ENCODE data around the gene ATP5F1A. TPM values are rescaled to one million over a fixed set of nuclear protein-coding genes. Genes with fewer than 3 reads are reported as not detected.
A peak's percentile ranks its signal among the peaks of the same experiment; 100 is the strongest.

The ATP5F1A gene
- total and polyA plus RNA-seq, 8 donors = 89.3 to 223 (median 198) TPM

GRCh38 chr18:46109386-46109785 lies 11.3 kb upstream of the ATP5F1A start:
- Histone ChIP-seq H3K4me1 (peaks cover 0 to 4% (median 0%) of the 10 kb centered on the region in 3 donors), H3K9me3 (no peaks in the 10 kb centered on the region), H3K27ac (no peak overlapping the region), H3K27me3 (no peaks in the 10 kb centered on the region), H3K36me3 (no peaks in the 10 kb centered on the region), H3K4me3 (no peak overlapping the region)
- intact Hi-C loops (cut with DNase I) = no loop called here
- FAIRE-seq = no peak
- no peak for ATAC-seq
- DNase-seq = no peak
- TF ChIP-seq CTCF (IDR thresholded peaks at IDR 0.05) = no peak
- 93 to 97% methylated on average over 5 of the region's 5 CpGs for WGBS, 2 donors

GRCh38 chr18:46104128-46104911 lies 6.2 kb upstream of the ATP5F1A start, which contains the start of gene HAUS1:
HAUS1 (plus strand) TSS chr18:46104385; CDS start chr18:46104412, 27 bp downstream.
- peak within 1 kb of the TSS; percentile 35 to 70 (median 52) for H3K27ac ChIP-seq

GRCh38 chr18:46099463-46099862 lies 1.4 kb upstream of the ATP5F1A start:
- no peak overlapping the region for H3K27ac ChIP-seq
- no peak for FAIRE-seq
- no peak for TF ChIP-seq CTCF (IDR thresholded peaks at IDR 0.05)
- H3K9me3 ChIP-seq = no peaks in the 10 kb centered on the region
- intact Hi-C loops (cut with DNase I) = no loop called here
- H3K4me1 ChIP-seq = peaks cover 0 to 9% (median 5%) of the 10 kb centered on the region in 3 donors
- no peaks in the 10 kb centered on the region for H3K27me3 ChIP-seq
- DNase-seq = no peak
- no peaks in the 10 kb centered on the region for H3K36me3 ChIP-seq
- whole genome bisulfite sequencing, 2 donors = 92 to 94% methylated on average over 8 of the region's 8 CpGs
- H3K4me3 ChIP-seq = no peak overlapping the region
- ATAC-seq = no peak

More at GRCh38 chr18:46104128-46104911, 6.2 kb upstream of the ATP5F1A start, which contains the start of gene HAUS1:
- intact Hi-C loops (cut with DNase I) = no loop called here
- Histone ChIP-seq H3K9me3 (no peaks in the 10 kb centered on the region), H3K4me3 (peak within 1 kb of the TSS; percentile 58 to 94 (median 81)), H3K36me3 (no peaks in the 10 kb centered on the region), H3K4me1 (peaks cover 0 to 4% (median 0%) of the 10 kb centered on the region in 3 donors), H3K27me3 (no peaks in the 10 kb centered on the region)
- TF ChIP-seq CTCF (IDR thresholded peaks at IDR 0.05) = no peak
- DNase-seq (peak; percentile 89 to 97 (median 93)), ATAC-seq (peak; percentile 99), FAIRE-seq (no peak)
- WGBS, 2 donors = 0 to 1% methylated on average over 55 to 57 of the region's 57 CpGs

- TF ChIP-seq CTCF (IDR thresholded peaks at IDR 0.05) = no peak
- Histone ChIP-seq H3K4me3 (peak overlapping the region; percentile 72 to 99 (median 85)), H3K27ac (peak overlapping the region; percentile 61 to 92 (median 86)), H3K36me3 (peaks cover 0 to 1% (median 0%) of the 10 kb centered on the region in 3 donors), H3K27me3 (no peaks in the 10 kb centered on the region), H3K9me3 (no peaks in the 10 kb centered on the region), H3K4me1 (peaks cover 0 to 9% (median 5%) of the 10 kb centered on the region in 3 donors)
- ATAC-seq = no peak
- WGBS, 2 donors = 14 to 15% methylated on average over 16 of the region's 16 CpGs
- DNase-seq = no peak
- intact Hi-C loops (cut with DNase I) = no loop called here
- FAIRE-seq = no peak
Observed at GRCh38 chr18:46098616-46098933, 479 bp upstream of the ATP5F1A start.

GRCh38 chr18:46097431-46097800 lies 680 bp downstream of the ATP5F1A start:
- no peak for FAIRE-seq
- ATAC-seq = peak in 2 of 4 donors; percentile 30 to 44
- DNase-seq = no peak
- no peaks in the 10 kb centered on the region for H3K27me3 ChIP-seq
- peaks cover 0 to 13% (median 0%) of the 10 kb centered on the region in 3 donors for H3K36me3 ChIP-seq
- TF ChIP-seq CTCF (IDR thresholded peaks at IDR 0.05) = no peak
- peaks cover 0 to 9% (median 5%) of the 10 kb centered on the region in 3 donors for H3K4me1 ChIP-seq
- peak overlapping the region; percentile 61 to 92 (median 86) for H3K27ac ChIP-seq
- no peaks in the 10 kb centered on the region for H3K9me3 ChIP-seq
- WGBS, 2 donors = 0% methylated on average over 8 of the region's 8 CpGs
- intact Hi-C loops (cut with DNase I) = no loop called here
- peak overlapping the region; percentile 72 to 99 (median 85) for H3K4me3 ChIP-seq

Data from pancreas (tissue), 10 donors.